ENCODE results near the gene RCN2. TPM values are rescaled to one million over a fixed set of nuclear protein-coding genes. Genes with fewer than 3 reads are reported as not detected.
A peak's percentile ranks its signal among the peaks of the same experiment; 100 is the strongest.

Gene RCN2
- total RNA-seq, 3 donors from 2014 or later = 25.0 to 33.2 (median 31.9) TPM

- Histone ChIP-seq H3K36me3 (ENCODE audit: low read depth) (no peaks in the 10 kb centered on the region), H3K4me3 (no peak overlapping the region), H3K4me1 (ENCODE audit: low read depth) (peaks cover 15% of the 10 kb centered on the region), H3K9me3 (no peaks in the 10 kb centered on the region)
- TF ChIP-seq CTCF (IDR thresholded peaks at IDR 0.05) = no peak
- intact Hi-C loops (cut with DNase I, micrococcal nuclease) = no loop called here
- DNase-seq (no peak), ATAC-seq (no peak)
Observed at GRCh38 chr15:76901965-76902364, 29.6 kb upstream of the RCN2 start.

- no peaks in the 10 kb centered on the region for H3K36me3 ChIP-seq (ENCODE audit: low read depth)
- ATAC-seq = no peak
- no peak for TF ChIP-seq CTCF (IDR thresholded peaks at IDR 0.05)
- H3K9me3 ChIP-seq = no peaks in the 10 kb centered on the region
- no peak for DNase-seq
- intact Hi-C loops (cut with DNase I, micrococcal nuclease) = no loop called here
- H3K4me3 ChIP-seq = no peak overlapping the region
- H3K4me1 ChIP-seq (ENCODE audit: low read depth) = peaks cover 15% of the 10 kb centered on the region
Observed at GRCh38 chr15:76903251-76903681, 28.3 kb upstream of the RCN2 start.

GRCh38 chr15:76904461-76905012 is 27.0 kb upstream of the RCN2 start:
- DNase-seq = peak in 2 of 3 donors; percentile 56 to 58
- peaks cover 15% of the 10 kb centered on the region for H3K4me1 ChIP-seq (ENCODE audit: low read depth)
- no peaks in the 10 kb centered on the region for H3K9me3 ChIP-seq
- peak; percentile 77 for ATAC-seq
- TF ChIP-seq CTCF (IDR thresholded peaks at IDR 0.05) = no peak
- H3K4me3 ChIP-seq = peak overlapping the region; percentile 76
- H3K36me3 ChIP-seq (ENCODE audit: low read depth) = no peaks in the 10 kb centered on the region
- intact Hi-C loops (cut with DNase I, micrococcal nuclease) = no loop called here

GRCh38 chr15:76905013-76905839 is 26.3 kb upstream of the RCN2 start, which contains the start of gene SCAPER:
Gene SCAPER, minus strand, starts transcription at chr15:76905340. Its CDS starts 21,523 bp downstream, at chr15:76883817.
- intact Hi-C loops (cut with DNase I, micrococcal nuclease) = no loop called here
- H3K4me1 ChIP-seq (ENCODE audit: low read depth) = peaks cover 15% of the 10 kb centered on the region
- no peak for TF ChIP-seq CTCF (IDR thresholded peaks at IDR 0.05)
- H3K36me3 ChIP-seq (ENCODE audit: low read depth) = no peaks in the 10 kb centered on the region
- no peaks in the 10 kb centered on the region for H3K9me3 ChIP-seq
- DNase-seq (peak; percentile 93 to 96 (median 96)), ATAC-seq (peak; percentile 98)
- H3K4me3 ChIP-seq = peak within 1 kb of the TSS; percentile 76

GRCh38 chr15:76905855-76906254 is 25.7 kb upstream of the RCN2 start:
- no peak for TF ChIP-seq CTCF (IDR thresholded peaks at IDR 0.05)
- Histone ChIP-seq H3K4me1 (ENCODE audit: low read depth) (peaks cover 15% of the 10 kb centered on the region), H3K4me3 (no peak overlapping the region), H3K9me3 (no peaks in the 10 kb centered on the region), H3K36me3 (ENCODE audit: low read depth) (no peaks in the 10 kb centered on the region)
- DNase-seq = no peak
- intact Hi-C loops (cut with DNase I, micrococcal nuclease) = no loop called here
- no peak for ATAC-seq

All from mucosa of descending colon (tissue), 3 donors.